CD1c-positive myeloid dendritic cell (primary cell): ENCODE measurements around the gene PGAM2.
"Not testable (repeated sequence)": the region's sequence is repeated elsewhere in the genome, so short reads cannot be mapped to it uniquely, and the experiment has no call there.

ENCODE experiments used
- DNase-seq: peaks from one replicate; pipeline ENCODE4 v3.0.0-alpha.2; 2016; ENCODE audit errors: extremely low spot score

PGAM2 gene

GRCh38 chr7:44031319-44031718 is 34.0 kb downstream of the PGAM2 start:
- DNase-seq = not testable (repeated sequence)

GRCh38 chr7:44030029-44030428 is 35.3 kb downstream of the PGAM2 start:
- DNase-seq = not testable (repeated sequence)

- not testable (repeated sequence) for DNase-seq
Measured at GRCh38 chr7:44029433-44029832, 35.9 kb downstream of the PGAM2 start.

- not testable (repeated sequence) for DNase-seq
Measured at GRCh38 chr7:44022796-44023467, 42.4 kb downstream of the PGAM2 start.

GRCh38 chr7:44022069-44022468 is 43.3 kb downstream of the PGAM2 start:
- not testable (repeated sequence) for DNase-seq

GRCh38 chr7:44019825-44020224 is 45.5 kb downstream of the PGAM2 start:
- DNase-seq = not testable (repeated sequence)

- DNase-seq = peak; percentile 99
Measured at GRCh38 chr7:44018857-44019807, 46.2 kb downstream of the PGAM2 start.

- not testable (repeated sequence) for DNase-seq
Measured at GRCh38 chr7:44015090-44015489, 50.3 kb downstream of the PGAM2 start.
